ENCODE measurements around the gene BACE1.

BACE1 gene

GRCh38 chr11:117295438-117296137, 20.5 kb downstream of the BACE1 start:
- Histone ChIP-seq H3K27ac (ENCODE audit: low read depth, low read length) (no peak overlapping the region), H3K4me3 (ENCODE audit: low read depth, low read length) (no peak overlapping the region), H3K9ac (ENCODE audit: low read depth, low read length) (no peak overlapping the region), H3K4me1 (ENCODE audit: control insufficient read depth, insufficient read depth, low read length) (peaks cover 15% of the 10 kb centered on the region), H3K27me3 (ENCODE audit: control insufficient read depth, insufficient read depth, low read length) (no peaks in the 10 kb centered on the region), H3K9me3 (ENCODE audit: control insufficient read depth, insufficient read depth, low read length) (no peaks in the 10 kb centered on the region), H3K36me3 (ENCODE audit: control insufficient read depth, insufficient read depth, low read length) (peaks cover 4% of the 10 kb centered on the region; the same call in 1 of the 2 replicates)

- no peak overlapping the region for H3K27ac ChIP-seq (ENCODE audit: low read depth, low read length)
- no peaks in the 10 kb centered on the region for H3K27me3 ChIP-seq (ENCODE audit: control insufficient read depth, insufficient read depth, low read length)
- no peaks in the 10 kb centered on the region for H3K4me1 ChIP-seq (ENCODE audit: control insufficient read depth, insufficient read depth, low read length)
- no peaks in the 10 kb centered on the region for H3K9me3 ChIP-seq (ENCODE audit: control insufficient read depth, insufficient read depth, low read length)
- H3K4me3 ChIP-seq (ENCODE audit: low read depth, low read length) = no peak overlapping the region
- no peak overlapping the region for H3K9ac ChIP-seq (ENCODE audit: low read depth, low read length)
- H3K36me3 ChIP-seq (ENCODE audit: control insufficient read depth, insufficient read depth, low read length) = peaks cover 31% of the 10 kb centered on the region
Observed at GRCh38 chr11:117292616-117293015, 23.4 kb downstream of the BACE1 start.

- no peaks in the 10 kb centered on the region for H3K27me3 ChIP-seq (ENCODE audit: control insufficient read depth, insufficient read depth, low read length)
- no peak within 1 kb of the TSS for H3K9ac ChIP-seq (ENCODE audit: low read depth, low read length)
- peaks cover 44% of the 10 kb centered on the region for H3K36me3 ChIP-seq (ENCODE audit: control insufficient read depth, insufficient read depth, low read length)
- H3K9me3 ChIP-seq (ENCODE audit: control insufficient read depth, insufficient read depth, low read length) = no peaks in the 10 kb centered on the region
- no peak within 1 kb of the TSS for H3K4me3 ChIP-seq (ENCODE audit: low read depth, low read length)
- H3K4me1 ChIP-seq (ENCODE audit: control insufficient read depth, insufficient read depth, low read length) = no peaks in the 10 kb centered on the region
- H3K27ac ChIP-seq (ENCODE audit: low read depth, low read length) = no peak within 1 kb of the TSS
Observed at GRCh38 chr11:117290809-117291396, 25.2 kb downstream of the BACE1 start, which contains the start of gene BACE1-AS. Gene BACE1-AS (plus strand): TSS chr11:117291346.

GRCh38 chr11:117289795-117290194, 26.3 kb downstream of the BACE1 start:
- Histone ChIP-seq H3K27ac (ENCODE audit: low read depth, low read length) (no peak overlapping the region), H3K4me1 (ENCODE audit: control insufficient read depth, insufficient read depth, low read length) (no peaks in the 10 kb centered on the region), H3K27me3 (ENCODE audit: control insufficient read depth, insufficient read depth, low read length) (no peaks in the 10 kb centered on the region), H3K36me3 (ENCODE audit: control insufficient read depth, insufficient read depth, low read length) (peaks cover 55% of the 10 kb centered on the region), H3K9me3 (ENCODE audit: control insufficient read depth, insufficient read depth, low read length) (no peaks in the 10 kb centered on the region), H3K4me3 (ENCODE audit: low read depth, low read length) (no peak overlapping the region), H3K9ac (ENCODE audit: low read depth, low read length) (no peak overlapping the region)

GRCh38 chr11:117287668-117288067, 28.4 kb downstream of the BACE1 start:
- Histone ChIP-seq H3K4me1 (ENCODE audit: control insufficient read depth, insufficient read depth, low read length) (no peaks in the 10 kb centered on the region), H3K4me3 (ENCODE audit: low read depth, low read length) (no peak overlapping the region), H3K9me3 (ENCODE audit: control insufficient read depth, insufficient read depth, low read length) (no peaks in the 10 kb centered on the region), H3K27ac (ENCODE audit: low read depth, low read length) (no peak overlapping the region), H3K27me3 (ENCODE audit: control insufficient read depth, insufficient read depth, low read length) (no peaks in the 10 kb centered on the region), H3K9ac (ENCODE audit: low read depth, low read length) (no peak overlapping the region), H3K36me3 (ENCODE audit: control insufficient read depth, insufficient read depth, low read length) (peaks cover 71% of the 10 kb centered on the region)

GRCh38 chr11:117286588-117286987, 29.5 kb downstream of the BACE1 start:
- no peak overlapping the region for H3K27ac ChIP-seq (ENCODE audit: low read depth, low read length)

GRCh38 chr11:117284053-117284452, 32.0 kb downstream of the BACE1 start:
- Histone ChIP-seq H3K27me3 (ENCODE audit: control insufficient read depth, insufficient read depth, low read length) (no peaks in the 10 kb centered on the region), H3K27ac (ENCODE audit: low read depth, low read length) (no peak overlapping the region), H3K9ac (ENCODE audit: low read depth, low read length) (no peak overlapping the region), H3K4me1 (ENCODE audit: control insufficient read depth, insufficient read depth, low read length) (no peaks in the 10 kb centered on the region), H3K4me3 (ENCODE audit: low read depth, low read length) (no peak overlapping the region), H3K9me3 (ENCODE audit: control insufficient read depth, insufficient read depth, low read length) (no peaks in the 10 kb centered on the region), H3K36me3 (ENCODE audit: control insufficient read depth, insufficient read depth, low read length) (peaks cover 83% of the 10 kb centered on the region)

More at GRCh38 chr11:117286588-117286987, 29.5 kb downstream of the BACE1 start:
- Histone ChIP-seq H3K27me3 (ENCODE audit: control insufficient read depth, insufficient read depth, low read length) (no peaks in the 10 kb centered on the region), H3K9ac (ENCODE audit: low read depth, low read length) (no peak overlapping the region), H3K9me3 (ENCODE audit: control insufficient read depth, insufficient read depth, low read length) (no peaks in the 10 kb centered on the region), H3K36me3 (ENCODE audit: control insufficient read depth, insufficient read depth, low read length) (peaks cover 81% of the 10 kb centered on the region), H3K4me1 (ENCODE audit: control insufficient read depth, insufficient read depth, low read length) (no peaks in the 10 kb centered on the region), H3K4me3 (ENCODE audit: low read depth, low read length) (no peak overlapping the region)

GRCh38 chr11:117282956-117283355, 33.1 kb downstream of the BACE1 start:
- Histone ChIP-seq H3K27me3 (ENCODE audit: control insufficient read depth, insufficient read depth, low read length) (no peaks in the 10 kb centered on the region), H3K4me3 (ENCODE audit: low read depth, low read length) (no peak overlapping the region), H3K27ac (ENCODE audit: low read depth, low read length) (no peak overlapping the region), H3K9ac (ENCODE audit: low read depth, low read length) (no peak overlapping the region), H3K9me3 (ENCODE audit: control insufficient read depth, insufficient read depth, low read length) (no peaks in the 10 kb centered on the region), H3K36me3 (ENCODE audit: control insufficient read depth, insufficient read depth, low read length) (peaks cover 73% of the 10 kb centered on the region), H3K4me1 (ENCODE audit: control insufficient read depth, insufficient read depth, low read length) (no peaks in the 10 kb centered on the region)

- Histone ChIP-seq H3K4me3 (ENCODE audit: low read depth, low read length) (no peak overlapping the region), H3K27ac (ENCODE audit: low read depth, low read length) (no peak overlapping the region), H3K9me3 (ENCODE audit: control insufficient read depth, insufficient read depth, low read length) (no peaks in the 10 kb centered on the region), H3K27me3 (ENCODE audit: control insufficient read depth, insufficient read depth, low read length) (no peaks in the 10 kb centered on the region), H3K36me3 (ENCODE audit: control insufficient read depth, insufficient read depth, low read length) (peaks cover 68% of the 10 kb centered on the region), H3K4me1 (ENCODE audit: control insufficient read depth, insufficient read depth, low read length) (no peaks in the 10 kb centered on the region), H3K9ac (ENCODE audit: low read depth, low read length) (no peak overlapping the region)
Observed at GRCh38 chr11:117281869-117282268, 34.2 kb downstream of the BACE1 start.

- Histone ChIP-seq H3K27ac (ENCODE audit: low read depth, low read length) (peak overlapping the region; percentile 41), H3K27me3 (ENCODE audit: control insufficient read depth, insufficient read depth, low read length) (no peaks in the 10 kb centered on the region), H3K9ac (ENCODE audit: low read depth, low read length) (no peak overlapping the region), H3K9me3 (ENCODE audit: control insufficient read depth, insufficient read depth, low read length) (no peaks in the 10 kb centered on the region), H3K4me1 (ENCODE audit: control insufficient read depth, insufficient read depth, low read length) (no peaks in the 10 kb centered on the region), H3K36me3 (ENCODE audit: control insufficient read depth, insufficient read depth, low read length) (peaks cover 61% of the 10 kb centered on the region), H3K4me3 (ENCODE audit: low read depth, low read length) (no peak overlapping the region)
Observed at GRCh38 chr11:117281159-117281558, 34.9 kb downstream of the BACE1 start.

- H3K4me3 ChIP-seq (ENCODE audit: low read depth, low read length) = no peak overlapping the region
- no peak overlapping the region for H3K9ac ChIP-seq (ENCODE audit: low read depth, low read length)
- H3K27ac ChIP-seq (ENCODE audit: low read depth, low read length) = no peak overlapping the region
- H3K36me3 ChIP-seq (ENCODE audit: control insufficient read depth, insufficient read depth, low read length) = peaks cover 55% of the 10 kb centered on the region
- H3K9me3 ChIP-seq (ENCODE audit: control insufficient read depth, insufficient read depth, low read length) = no peaks in the 10 kb centered on the region
- no peaks in the 10 kb centered on the region for H3K27me3 ChIP-seq (ENCODE audit: control insufficient read depth, insufficient read depth, low read length)
- H3K4me1 ChIP-seq (ENCODE audit: control insufficient read depth, insufficient read depth, low read length) = no peaks in the 10 kb centered on the region
Observed at GRCh38 chr11:117279711-117280376, 36.2 kb downstream of the BACE1 start.

Measured in HUES48 (cell line).